HepG2 (cell line): ENCODE results near the gene NELL1.

ENCODE experiments used
- POLR2A ChIP-seq, 2 experiments: IDR thresholded peaks; 2 replicates each; pipeline ENCODE4 v1.6.1; 2011; ENCODE audit warnings: low read depth in 2 of 2, low read length in 2 of 2, mild to moderate bottlenecking in 1 of 2, moderate library complexity in 1 of 2; ENCODE audit not compliant: insufficient read depth in 1 of 2
- ZNF30 ChIP-seq: sonication (generic); formaldehyde crosslinking; IDR thresholded peaks from 2 replicates; pipeline ENCODE4 v1.5.0; 2020; ENCODE audit warnings: mild to moderate bottlenecking, missing genetic modification reagents

DNA sequence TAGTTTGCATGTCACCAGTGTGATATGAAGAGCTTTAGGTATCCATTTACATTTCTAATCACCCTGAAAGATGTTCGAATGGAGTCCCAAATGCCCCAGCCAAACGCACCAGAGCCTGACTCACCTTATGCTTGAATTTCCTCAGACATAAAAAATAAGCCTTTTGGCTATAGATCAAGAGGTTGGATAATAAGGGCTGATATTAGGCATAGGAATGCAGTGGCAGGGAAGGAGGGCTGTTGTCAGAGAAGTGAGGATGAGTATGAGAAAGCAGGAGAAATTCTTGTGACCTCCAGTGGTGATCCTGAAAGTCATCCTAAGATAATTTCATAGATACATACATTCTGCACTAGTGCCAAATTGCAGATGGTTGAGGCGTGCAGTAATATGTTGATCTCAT is 264.6 kb downstream of the NELL1 start:
- no peak for TF ChIP-seq ZNF30 (CRISPR knock-in tag)
- no peak for TF ChIP-seq POLR2A (IDR thresholded peaks at IDR 0.05; ENCODE audit: insufficient read depth in 1 of 2, low read depth in 2 of 2, low read length in 2 of 2)
